Measurements from ENCODE around the gene NHERF2.

- no peak for TF ChIP-seq POLR2A (IDR thresholded peaks at IDR 0.05; ENCODE audit: extremely low read depth, insufficient read length)
- no peak for TF ChIP-seq CTCF (IDR thresholded peaks at IDR 0.05; ENCODE audit: low read depth, low read length)
Observed at GRCh38 chr16:1999866-2000514, 26.7 kb upstream of the NHERF2 start.

Measured in NB4 (cell line).